GM18870 (cell line): ENCODE measurements around the gene KLF3.
"Not testable (repeated sequence)": the region's sequence is repeated elsewhere in the genome, so short reads cannot be mapped to it uniquely, and the experiment has no call there.

ENCODE experiments used
- ATAC-seq: cut with Tn5 transposase; IDR thresholded peaks from one replicate; pipeline ENCODE4 v1.9.1; 2021; ENCODE audit warnings: moderate library complexity; ENCODE audit not compliant: unreplicated experiment

Gene KLF3

GRCh38 chr4:38663801-38664705 is at the start of gene KLF3:
Gene KLF3 (plus strand): TSS chr4:38664199. CDS start chr4:38680626, 16,427 bp downstream.
- ATAC-seq: no peak

- ATAC-seq: no peak
These were observed 49.8 kb upstream of the KLF3 start for GRCh38 chr4:38614231-38614630.

- ATAC-seq: no peak
These were observed 48.2 kb upstream of the KLF3 start for GRCh38 chr4:38615847-38616246.

- ATAC-seq: no peak
These were observed 45.5 kb upstream of the KLF3 start for GRCh38 chr4:38618505-38618904.

GRCh38 chr4:38619316-38619715 is 44.7 kb upstream of the KLF3 start:
- no peak for ATAC-seq

GRCh38 chr4:38620065-38620464 is 43.9 kb upstream of the KLF3 start:
- ATAC-seq: no peak

- no peak for ATAC-seq
These were observed 43.4 kb upstream of the KLF3 start for GRCh38 chr4:38620527-38621027.

GRCh38 chr4:38621028-38621684 is 42.8 kb upstream of the KLF3 start:
- ATAC-seq: no peak

- ATAC-seq: no peak
These were observed 42.2 kb upstream of the KLF3 start for GRCh38 chr4:38621831-38622230.

- not testable (repeated sequence) for ATAC-seq
These were observed 41.7 kb upstream of the KLF3 start for GRCh38 chr4:38622340-38622739.

GRCh38 chr4:38623260-38623659 is 40.7 kb upstream of the KLF3 start:
- ATAC-seq: no peak

GRCh38 chr4:38624311-38624710 is 39.7 kb upstream of the KLF3 start:
- no peak for ATAC-seq

- no peak for ATAC-seq
These were observed 38.5 kb upstream of the KLF3 start for GRCh38 chr4:38625508-38625907.

GRCh38 chr4:38626901-38627444 is 37.0 kb upstream of the KLF3 start:
- not testable (repeated sequence) for ATAC-seq

GRCh38 chr4:38630519-38630918 is 33.5 kb upstream of the KLF3 start:
- ATAC-seq: no peak

GRCh38 chr4:38634047-38634759 is 29.8 kb upstream of the KLF3 start:
- no peak for ATAC-seq

- ATAC-seq: no peak
These were observed 24.8 kb upstream of the KLF3 start for GRCh38 chr4:38639242-38639641.

- ATAC-seq: no peak
These were observed 22.2 kb upstream of the KLF3 start for GRCh38 chr4:38641811-38642210.

GRCh38 chr4:38644201-38644600 is 19.8 kb upstream of the KLF3 start:
- ATAC-seq: no peak

GRCh38 chr4:38647101-38647819 is 16.7 kb upstream of the KLF3 start:
- no peak for ATAC-seq
